HepG2 (cell line): Measurements from ENCODE around the gene ESPN. TPM values are rescaled to one million over a fixed set of nuclear protein-coding genes. Genes with fewer than 3 reads are reported as not detected.
A peak's percentile ranks its signal among the peaks of the same experiment; 100 is the strongest.

Source experiments
- IRX3 ChIP-seq: sonication (generic); formaldehyde crosslinking; IDR thresholded peaks from 2 replicates; pipeline ENCODE4 v1.8.1; 2023; ENCODE audit warnings: mild to moderate bottlenecking, low read depth, missing genetic modification reagents, borderline replicate concordance
- KAT7 ChIP-seq: IDR thresholded peaks from 2 replicates; pipeline ENCODE4 v1.6.1; 2018; ENCODE audit warnings: borderline replicate concordance, missing compliant biosample characterization
- KMT2A ChIP-seq: sonication (generic); formaldehyde crosslinking; IDR thresholded peaks from 2 replicates; pipeline ENCODE4 v1.4.0; 2020; ENCODE audit warnings: missing genetic modification reagents
- MAFG ChIP-seq: sonication (generic); formaldehyde crosslinking; IDR thresholded peaks from 2 replicates; pipeline ENCODE4 v1.5.1; 2020; ENCODE audit warnings: mild to moderate bottlenecking, missing genetic modification reagents
- NCOA5 ChIP-seq: sonication (generic); formaldehyde crosslinking; IDR thresholded peaks from 2 replicates; pipeline ENCODE4 v1.4.0; 2020; ENCODE audit warnings: missing genetic modification reagents
- NR2F2 ChIP-seq: IDR thresholded peaks from 2 replicates; pipeline ENCODE4 v1.6.1; 2012; ENCODE audit warnings: low read depth, inconsistent platforms, borderline replicate concordance
- POLR2AphosphoS2 ChIP-seq: IDR thresholded peaks from 2 replicates; pipeline ENCODE4 v1.6.1; 2011; ENCODE audit warnings: low read depth, low read length, improper control_type of control experiment
- RFX5 ChIP-seq: IDR thresholded peaks from 2 replicates; pipeline ENCODE4 v1.6.1; 2011; ENCODE audit warnings: low read depth, low read length, improper control_type of control experiment
- RNF2 ChIP-seq: fragments of 450-650 bp; conservative IDR thresholded peaks from 2 replicates; pipeline ENCODE4 v1.6.1; 2016; ENCODE audit warnings: low read depth
- SNRNP70 ChIP-seq: fragments of 200-400 bp; formaldehyde crosslinking; IDR thresholded peaks from 2 replicates; pipeline ENCODE4 v1.6.1; 2017; ENCODE audit warnings: mild to moderate bottlenecking, low read depth, low read length, moderate library complexity
- ZBTB20 ChIP-seq: sonication (generic); formaldehyde crosslinking; IDR thresholded peaks from 2 replicates; pipeline ENCODE4 v1.8.1; 2023; ENCODE audit warnings: missing genetic modification reagents, low read depth, mild to moderate bottlenecking, borderline replicate concordance
- ZC3H4 ChIP-seq: sonication (generic); formaldehyde crosslinking; IDR thresholded peaks from 2 replicates; pipeline ENCODE4 v1.4.0; 2020; ENCODE audit warnings: missing genetic modification reagents, borderline replicate concordance
- ZFP37 ChIP-seq: sonication (generic); formaldehyde crosslinking; IDR thresholded peaks from 2 replicates; pipeline ENCODE4 v1.4.0; 2020; ENCODE audit warnings: missing genetic modification reagents, borderline replicate concordance
- ZMAT3 ChIP-seq: sonication (generic); formaldehyde crosslinking; conservative IDR thresholded peaks from 2 replicates; pipeline ENCODE4 v1.7.0; 2021; ENCODE audit warnings: missing genetic modification reagents
- ZNF224 ChIP-seq: sonication (generic); formaldehyde crosslinking; IDR thresholded peaks from 2 replicates; pipeline ENCODE4 v1.5.0; 2020; ENCODE audit warnings: mild to moderate bottlenecking, missing genetic modification reagents
- ZNF589 ChIP-seq: sonication (generic); formaldehyde crosslinking; conservative IDR thresholded peaks from 2 replicates; pipeline ENCODE4 v1.8.0; 2022; ENCODE audit warnings: mild to moderate bottlenecking, moderate library complexity, missing genetic modification reagents
- ZNF891 ChIP-seq: sonication (generic); formaldehyde crosslinking; IDR thresholded peaks from 2 replicates; pipeline ENCODE4 v1.5.0; 2020; ENCODE audit warnings: mild to moderate bottlenecking, missing genetic modification reagents
- ZSCAN30 ChIP-seq: sonication (generic); formaldehyde crosslinking; IDR thresholded peaks from 2 replicates; pipeline ENCODE4 v1.5.0; 2020; ENCODE audit warnings: mild to moderate bottlenecking, missing genetic modification reagents
- polyA plus RNA-seq, 8 experiments: library from polyadenylated mRNA; depleted of rRNA in 3 of 8; stranded (reverse) in 7 of 8; unstranded in 1 of 8; fragments of >200 nt; fragmentation: Illumina TruSeq in 4 of 8; extraction: Trizol in 4 of 8; gene quantifications; 2 replicates each; pipeline versions ENCODE4 v1.2.1 to v1.2.3, GENCODE V29; 2011 to 2016; ENCODE audit warnings: low read depth in 4 of 8, missing spikeins in 1 of 8, mixed read lengths in 1 of 8; ENCODE audit not compliant: insufficient read depth in 1 of 8
- total RNA-seq, 5 experiments: library from RNA; depleted of rRNA; stranded (reverse); fragments of >200 nt; fragmentation: Illumina TruSeq; extraction: Trizol; gene quantifications; 2 replicates each; pipeline ENCODE4 v1.2.3, GENCODE V29; 2016; ENCODE audit warnings: low read depth in 1 of 5
- TF ChIP-seq, protein P1 (sequence below): sonication (generic); formaldehyde crosslinking; IDR thresholded peaks from 2 replicates; pipeline ENCODE4 v1.5.1; 2020; ENCODE audit warnings: mild to moderate bottlenecking, moderate library complexity, missing genetic modification reagents
- TF ChIP-seq, protein P2 (sequence below): sonication (generic); formaldehyde crosslinking; IDR thresholded peaks from 2 replicates; pipeline ENCODE4 v1.5.0; 2020; ENCODE audit warnings: missing genetic modification reagents
- TF ChIP-seq, protein P3 (sequence below): sonication (generic); formaldehyde crosslinking; IDR thresholded peaks from 2 replicates; pipeline ENCODE4 v1.4.0; 2020; ENCODE audit warnings: missing genetic modification reagents, borderline replicate concordance

The ESPN gene
- total and polyA plus RNA-seq, 2 of the 13 experiments (the other 11 are each of a cell fraction or from before 2014, with no cell fraction given): 48.6 to 54.2 TPM

DNA sequence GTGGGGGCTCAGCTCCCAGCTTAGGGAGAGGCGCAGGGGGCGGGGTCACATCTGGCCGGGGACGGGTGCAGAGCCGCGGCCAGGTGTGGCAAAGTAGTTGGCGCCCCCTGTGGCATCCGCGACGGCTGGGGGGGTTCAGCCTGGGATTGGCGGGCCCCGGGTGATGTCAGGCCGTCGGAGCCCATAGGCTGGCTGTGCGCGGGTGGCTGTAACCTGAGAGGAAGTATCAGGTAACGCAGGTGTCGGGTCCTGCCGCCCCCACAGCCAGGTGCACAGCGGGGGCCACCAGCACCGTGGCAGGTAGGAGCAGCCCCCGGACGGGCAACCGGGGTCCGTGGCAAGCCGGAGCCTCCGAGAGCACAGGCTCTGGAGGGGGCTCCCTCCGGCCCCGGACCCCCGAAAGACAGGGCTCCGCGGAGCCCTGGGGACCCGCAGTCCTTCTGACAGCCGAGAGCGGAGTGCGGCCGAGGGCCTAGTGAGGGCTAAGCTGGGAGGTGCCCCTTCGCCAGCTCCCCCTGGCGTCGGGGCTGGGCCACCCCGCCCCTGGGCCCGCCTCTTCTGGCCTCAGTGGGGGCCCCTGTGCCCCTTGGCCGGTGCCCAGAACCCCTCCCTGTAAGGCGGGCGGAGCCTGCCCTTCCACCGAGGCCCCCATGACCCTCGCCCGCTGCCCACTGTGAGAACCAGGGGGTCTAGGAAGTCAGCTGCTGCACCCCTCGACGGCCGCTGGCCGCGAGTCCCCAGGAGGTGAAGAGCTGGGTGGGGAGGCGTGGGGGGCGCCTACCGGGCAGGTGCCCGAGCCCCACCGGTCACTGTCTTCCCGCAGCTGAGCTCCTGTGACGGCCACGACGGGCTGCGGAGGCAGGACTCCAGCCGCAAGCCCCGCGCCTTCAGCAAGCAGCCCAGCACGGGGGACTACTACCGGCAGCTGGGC lies 23.5 kb downstream of the ESPN start (continued):
- 0 out of 2 replicates have a peak, but pooled peaks have one; percentile 6 for TF ChIP-seq ZMAT3 (CRISPR knock-in tag)
- TF ChIP-seq POLR2AphosphoS2: no peak
- TF ChIP-seq ZBTB20 (CRISPR knock-in tag): peak; percentile 44; the same call in 1 of the 2 replicates
- peak; percentile 59; the same call in 1 of the 2 replicates for TF ChIP-seq KAT7
- TF ChIP-seq, protein P1, sequence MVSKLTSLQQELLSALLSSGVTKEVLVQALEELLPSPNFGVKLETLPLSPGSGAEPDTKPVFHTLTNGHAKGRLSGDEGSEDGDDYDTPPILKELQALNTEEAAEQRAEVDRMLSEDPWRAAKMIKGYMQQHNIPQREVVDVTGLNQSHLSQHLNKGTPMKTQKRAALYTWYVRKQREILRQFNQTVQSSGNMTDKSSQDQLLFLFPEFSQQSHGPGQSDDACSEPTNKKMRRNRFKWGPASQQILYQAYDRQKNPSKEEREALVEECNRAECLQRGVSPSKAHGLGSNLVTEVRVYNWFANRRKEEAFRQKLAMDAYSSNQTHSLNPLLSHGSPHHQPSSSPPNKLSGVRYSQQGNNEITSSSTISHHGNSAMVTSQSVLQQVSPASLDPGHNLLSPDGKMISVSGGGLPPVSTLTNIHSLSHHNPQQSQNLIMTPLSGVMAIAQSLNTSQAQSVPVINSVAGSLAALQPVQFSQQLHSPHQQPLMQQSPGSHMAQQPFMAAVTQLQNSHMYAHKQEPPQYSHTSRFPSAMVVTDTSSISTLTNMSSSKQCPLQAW: no peak
- no peak for TF ChIP-seq RFX5
- no peak for TF ChIP-seq NCOA5 (CRISPR knock-in tag)
- no peak for TF ChIP-seq RNF2
- TF ChIP-seq, protein P2, sequence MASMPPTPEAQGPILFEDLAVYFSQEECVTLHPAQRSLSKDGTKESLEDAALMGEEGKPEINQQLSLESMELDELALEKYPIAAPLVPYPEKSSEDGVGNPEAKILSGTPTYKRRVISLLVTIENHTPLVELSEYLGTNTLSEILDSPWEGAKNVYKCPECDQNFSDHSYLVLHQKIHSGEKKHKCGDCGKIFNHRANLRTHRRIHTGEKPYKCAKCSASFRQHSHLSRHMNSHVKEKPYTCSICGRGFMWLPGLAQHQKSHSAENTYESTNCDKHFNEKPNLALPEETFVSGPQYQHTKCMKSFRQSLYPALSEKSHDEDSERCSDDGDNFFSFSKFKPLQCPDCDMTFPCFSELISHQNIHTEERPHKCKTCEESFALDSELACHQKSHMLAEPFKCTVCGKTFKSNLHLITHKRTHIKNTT (CRISPR knock-in tag): no peak
- TF ChIP-seq ZNF224 (CRISPR knock-in tag): no peak
- no peak for TF ChIP-seq ZNF891
- TF ChIP-seq IRX3 (CRISPR knock-in tag): no peak
- no peak for TF ChIP-seq NR2F2
- TF ChIP-seq, protein P3, sequence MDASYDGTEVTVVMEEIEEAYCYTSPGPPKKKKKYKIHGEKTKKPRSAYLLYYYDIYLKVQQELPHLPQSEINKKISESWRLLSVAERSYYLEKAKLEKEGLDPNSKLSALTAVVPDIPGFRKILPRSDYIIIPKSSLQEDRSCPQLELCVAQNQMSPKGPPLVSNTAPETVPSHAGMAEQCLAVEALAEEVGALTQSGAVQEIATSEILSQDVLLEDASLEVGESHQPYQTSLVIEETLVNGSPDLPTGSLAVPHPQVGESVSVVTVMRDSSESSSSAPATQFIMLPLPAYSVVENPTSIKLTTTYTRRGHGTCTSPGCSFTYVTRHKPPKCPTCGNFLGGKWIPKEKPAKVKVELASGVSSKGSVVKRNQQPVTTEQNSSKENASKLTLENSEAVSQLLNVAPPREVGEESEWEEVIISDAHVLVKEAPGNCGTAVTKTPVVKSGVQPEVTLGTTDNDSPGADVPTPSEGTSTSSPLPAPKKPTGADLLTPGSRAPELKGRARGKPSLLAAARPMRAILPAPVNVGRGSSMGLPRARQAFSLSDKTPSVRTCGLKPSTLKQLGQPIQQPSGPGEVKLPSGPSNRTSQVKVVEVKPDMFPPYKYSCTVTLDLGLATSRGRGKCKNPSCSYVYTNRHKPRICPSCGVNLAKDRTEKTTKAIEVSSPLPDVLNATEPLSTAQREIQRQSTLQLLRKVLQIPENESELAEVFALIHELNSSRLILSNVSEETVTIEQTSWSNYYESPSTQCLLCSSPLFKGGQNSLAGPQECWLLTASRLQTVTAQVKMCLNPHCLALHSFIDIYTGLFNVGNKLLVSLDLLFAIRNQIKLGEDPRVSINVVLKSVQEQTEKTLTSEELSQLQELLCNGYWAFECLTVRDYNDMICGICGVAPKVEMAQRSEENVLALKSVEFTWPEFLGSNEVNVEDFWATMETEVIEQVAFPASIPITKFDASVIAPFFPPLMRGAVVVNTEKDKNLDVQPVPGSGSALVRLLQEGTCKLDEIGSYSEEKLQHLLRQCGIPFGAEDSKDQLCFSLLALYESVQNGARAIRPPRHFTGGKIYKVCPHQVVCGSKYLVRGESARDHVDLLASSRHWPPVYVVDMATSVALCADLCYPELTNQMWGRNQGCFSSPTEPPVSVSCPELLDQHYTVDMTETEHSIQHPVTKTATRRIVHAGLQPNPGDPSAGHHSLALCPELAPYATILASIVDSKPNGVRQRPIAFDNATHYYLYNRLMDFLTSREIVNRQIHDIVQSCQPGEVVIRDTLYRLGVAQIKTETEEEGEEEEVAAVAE (CRISPR knock-in tag): peak; percentile 32; the same call in 1 of the 2 replicates
- TF ChIP-seq MAFG: no peak
- no peak for TF ChIP-seq KMT2A (CRISPR knock-in tag)
- no peak for TF ChIP-seq ZFP37 (CRISPR knock-in tag)
- TF ChIP-seq SNRNP70: 0 out of 2 replicates have a peak, but pooled peaks have one; percentile 59
- no peak for TF ChIP-seq ZNF589 (CRISPR knock-in tag)
- no peak for TF ChIP-seq ZC3H4 (CRISPR knock-in tag)
- no peak for TF ChIP-seq ZSCAN30 (CRISPR knock-in tag)
